Osteocyte (in vitro differentiated cells): ENCODE measurements around the gene RNF43. TPM values are rescaled to one million over a fixed set of nuclear protein-coding genes. Genes with fewer than 3 reads are reported as not detected.

Source experiments
- DNase-seq: peaks from one replicate; pipeline ENCODE4 v3.0.0; 2021; ENCODE audit warnings: mixed read lengths; ENCODE audit not compliant: unreplicated experiment; ENCODE audit errors: extremely low spot score
- H3K27ac Mint-ChIP-seq: one replicate; pipeline ENCODE4 v1.8.0; 2021; ENCODE audit warnings: mild to moderate bottlenecking, mixed read lengths; ENCODE audit not compliant: unreplicated experiment
- H3K27me3 Mint-ChIP-seq: one replicate; pipeline ENCODE4 v1.8.0; 2021; ENCODE audit warnings: mixed read lengths; ENCODE audit not compliant: unreplicated experiment
- H3K36me3 Mint-ChIP-seq: one replicate; pipeline ENCODE4 v1.8.0; 2021; ENCODE audit warnings: mixed read lengths; ENCODE audit not compliant: unreplicated experiment
- H3K4me1 Mint-ChIP-seq: one replicate; pipeline ENCODE4 v1.8.0; 2021; ENCODE audit warnings: mixed read lengths; ENCODE audit not compliant: unreplicated experiment
- H3K4me3 Mint-ChIP-seq: one replicate; pipeline ENCODE4 v1.8.0; 2021; ENCODE audit warnings: mild to moderate bottlenecking, moderate library complexity, mixed read lengths; ENCODE audit not compliant: unreplicated experiment
- H3K9me3 Mint-ChIP-seq: one replicate; pipeline ENCODE4 v1.8.0; 2021; ENCODE audit warnings: mixed read lengths; ENCODE audit not compliant: unreplicated experiment
- CTCF ChIP-seq: fragments of 200-600 bp; sonication (generic); IDR thresholded peaks from 2 replicates; pipeline ENCODE4 v1.5.0; 2021; ENCODE audit warnings: antibody characterized with exemption, mild to moderate bottlenecking, moderate library complexity
- total RNA-seq: library from RNA; stranded (reverse); gene quantifications from 2 replicates; pipeline ENCODE4 v1.2.1, GENCODE V29; 2021

The RNF43 gene
- total RNA-seq, 1 donor from 2014 or later = not detected

DNA sequence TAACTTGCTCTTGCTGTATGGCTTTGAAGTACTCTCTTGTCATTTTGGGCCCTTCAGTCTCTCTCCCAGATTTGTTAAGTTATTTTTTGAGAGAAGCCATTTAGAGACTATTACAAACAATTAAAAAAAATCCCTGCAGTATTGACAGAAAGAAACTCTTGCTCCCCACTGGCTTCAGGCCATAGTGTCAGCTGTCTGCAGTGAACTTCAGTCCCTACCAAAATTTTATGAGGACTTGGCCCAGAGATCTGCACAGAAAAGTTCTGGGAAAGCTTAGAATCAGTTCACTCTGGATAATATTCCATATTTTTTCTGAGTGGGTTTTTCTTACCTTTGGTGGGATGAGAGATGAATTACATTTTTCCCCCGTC is 34.5 kb downstream of the RNF43 start:
- H3K36me3 Mint-ChIP-seq = no peaks in the 10 kb centered on the region
- H3K27me3 Mint-ChIP-seq = peaks cover 17% of the 10 kb centered on the region
- DNase-seq = no peak
- no peak overlapping the region for H3K27ac Mint-ChIP-seq
- H3K4me3 Mint-ChIP-seq = no peak overlapping the region
- H3K4me1 Mint-ChIP-seq = no peaks in the 10 kb centered on the region
- no peak for TF ChIP-seq CTCF
- H3K9me3 Mint-ChIP-seq = no peaks in the 10 kb centered on the region

DNA sequence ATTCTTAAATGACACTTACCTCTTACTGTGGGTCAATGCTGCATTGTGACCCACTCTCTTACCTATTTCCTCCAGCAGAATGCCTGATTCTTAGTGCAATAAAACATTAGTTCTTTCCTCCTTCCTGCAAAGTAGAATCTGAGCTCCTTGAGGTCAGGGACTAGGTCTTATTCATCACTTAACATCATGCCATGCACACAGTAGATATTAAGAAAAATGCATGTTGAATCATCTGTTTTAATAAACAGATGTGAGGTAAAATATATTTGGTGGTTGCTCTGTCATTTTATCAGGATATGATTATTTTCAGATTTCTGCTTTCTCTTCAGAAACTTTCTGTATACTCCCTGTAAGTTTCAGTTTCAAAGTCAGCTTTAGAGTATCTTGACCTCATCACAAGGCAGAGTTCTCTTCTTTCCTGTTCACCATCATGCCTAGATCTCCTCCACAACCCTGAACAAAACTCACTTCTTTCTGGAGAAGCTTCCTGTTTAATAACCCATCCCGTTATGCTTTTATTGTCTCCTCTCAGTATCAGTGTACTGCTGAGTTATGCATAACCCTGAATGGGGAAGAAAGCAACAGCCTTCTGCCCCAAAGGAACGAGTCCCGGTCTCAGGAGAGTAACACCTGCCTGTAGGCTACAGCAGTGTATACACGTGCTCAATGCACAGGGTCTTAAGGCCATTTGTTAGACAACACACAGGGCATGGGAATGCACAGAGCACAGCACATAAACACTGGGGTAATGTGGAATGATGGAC is 35.0 kb downstream of the RNF43 start:
- H3K4me3 Mint-ChIP-seq = no peak overlapping the region
- H3K27me3 Mint-ChIP-seq = peaks cover 17% of the 10 kb centered on the region
- H3K9me3 Mint-ChIP-seq = no peaks in the 10 kb centered on the region
- DNase-seq = no peak
- H3K4me1 Mint-ChIP-seq = no peaks in the 10 kb centered on the region
- H3K36me3 Mint-ChIP-seq = no peaks in the 10 kb centered on the region
- no peak overlapping the region for H3K27ac Mint-ChIP-seq
- TF ChIP-seq CTCF = no peak

- H3K9me3 Mint-ChIP-seq = no peaks in the 10 kb centered on the region
- H3K36me3 Mint-ChIP-seq = no peaks in the 10 kb centered on the region
- H3K27ac Mint-ChIP-seq = no peak overlapping the region
- no peak for TF ChIP-seq CTCF
- no peak overlapping the region for H3K4me3 Mint-ChIP-seq
- H3K4me1 Mint-ChIP-seq = no peaks in the 10 kb centered on the region
- H3K27me3 Mint-ChIP-seq = peaks cover 19% of the 10 kb centered on the region
- DNase-seq = no peak
Measured at GRCh38 chr17:58381124-58382035, 36.0 kb downstream of the RNF43 start.

GRCh38 chr17:58380207-58381123 is 36.9 kb downstream of the RNF43 start:
- TF ChIP-seq CTCF = no peak
- H3K27me3 Mint-ChIP-seq = peaks cover 19% of the 10 kb centered on the region
- no peaks in the 10 kb centered on the region for H3K36me3 Mint-ChIP-seq
- no peaks in the 10 kb centered on the region for H3K4me1 Mint-ChIP-seq
- H3K27ac Mint-ChIP-seq = no peak overlapping the region
- H3K4me3 Mint-ChIP-seq = no peak overlapping the region
- H3K9me3 Mint-ChIP-seq = no peaks in the 10 kb centered on the region
- no peak for DNase-seq
